Measurements from ENCODE around the gene RPS3. TPM values are rescaled to one million over a fixed set of nuclear protein-coding genes. Genes with fewer than 3 reads are reported as not detected.

The RPS3 gene
- total and polyA plus RNA-seq, 2 of the 13 experiments (the other 11 are each of a cell fraction or from before 2014, with no cell fraction given), result 2,143 to 3,616 TPM

GRCh38 chr11:75420224-75421034 lies 21.1 kb downstream of the RPS3 start:
- Histone ChIP-seq H3K9me3 (ENCODE audit: low read length) (no peaks in the 10 kb centered on the region), H3K79me2 (ENCODE audit: insufficient read depth, low read length) (no peaks in the 10 kb centered on the region), H4K20me1 (ENCODE audit: insufficient read depth, low read length) (peaks cover 10% of the 10 kb centered on the region), H3K36me3 (replicated peaks in 1 of 2; ENCODE audit: control insufficient read depth in 1 of 2, insufficient read depth in 2 of 2, low read length in 2 of 2) (no peaks in the 10 kb centered on the region), H3K4me2 (ENCODE audit: low read depth, low read length) (no peak overlapping the region), H3K4me1 (ENCODE audit: insufficient read depth, low read length) (peaks cover 38% of the 10 kb centered on the region), H3K27ac (ENCODE audit: extremely low read length, insufficient read depth, low read length) (no peak overlapping the region), H3K27me3 (ENCODE audit: control insufficient read depth in 1 of 2, insufficient read depth in 2 of 2, low read length in 2 of 2) (no peaks in the 10 kb centered on the region), H2AFZ (ENCODE audit: low read length) (no peak overlapping the region), H3K9ac (ENCODE audit: insufficient read depth, low read depth, low read length) (no peak overlapping the region), H3K4me3 (replicated peaks in 1 of 3; ENCODE audit: insufficient read depth in 1 of 3, low read depth in 2 of 3, low read length in 3 of 3) (no peak overlapping the region)
- BruUV-seq (replicated peaks), result no TSS peak
- CTCF ChIA-PET (ENCODE audit: low intra/inter-chr PET ratio, low total read pairs), result no interaction called here
- in situ Hi-C loops (cut with HindIII; ENCODE audit: extremely low pct_ligation_motif_present, low pct_unique_long_range_greater_than_20kb) (no loop called here), intact Hi-C loops (cut with micrococcal nuclease; ENCODE audit: unreplicated experiment) (no loop called here)
- no peak for DNase-seq (ENCODE audit: low spot score)
- POLR2A ChIA-PET, result no interaction called here
- WGBS (ENCODE audit: low lambda C conversion rate), result 91% methylated on average over 13 of the region's 14 CpGs
- FAIRE-seq, result no peak
- TF ChIP-seq SYNCRIP (IDR thresholded peaks at IDR 0.05; ENCODE audit: insufficient read depth, low read depth, low read length) (no peak), MIER2 (CRISPR knock-in tag; IDR thresholded peaks at IDR 0.05) (no peak), RXRB (CRISPR knock-in tag; IDR thresholded peaks at IDR 0.05; ENCODE audit: borderline replicate concordance) (no peak), ELK4 (CRISPR knock-in tag; IDR thresholded peaks at IDR 0.05; ENCODE audit: borderline replicate concordance) (no peak), DR1 (CRISPR knock-in tag; IDR thresholded peaks at IDR 0.05) (no peak), SNRNP70 (IDR thresholded peaks at IDR 0.05; ENCODE audit: low read depth, low read length) (no peak), ZNF543 (CRISPR knock-in tag; IDR thresholded peaks at IDR 0.05) (no peak), ELF3 (CRISPR knock-in tag; IDR thresholded peaks at IDR 0.05) (no peak), RAD21 (CRISPR knock-in tag; IDR thresholded peaks at IDR 0.05) (no peak), CEBPB (IDR thresholded peaks at IDR 0.05; ENCODE audit: borderline replicate concordance, low read depth, low read length) (no peak), ZBTB8A (CRISPR knock-in tag; IDR thresholded peaks at IDR 0.05; ENCODE audit: borderline replicate concordance, low read depth) (no peak), ZNF362 (CRISPR knock-in tag; IDR thresholded peaks at IDR 0.05; ENCODE audit: borderline replicate concordance) (no peak), NRL (CRISPR knock-in tag; IDR thresholded peaks at IDR 0.05; ENCODE audit: borderline replicate concordance) (no peak), EP300 (IDR thresholded peaks at IDR 0.05; ENCODE audit: low read depth in 2 of 2, low read length in 2 of 2) (no peak), EP300 (CRISPR knock-in tag; IDR thresholded peaks at IDR 0.05; ENCODE audit: borderline replicate concordance) (no peak), GPN1 (CRISPR knock-in tag; IDR thresholded peaks at IDR 0.05; ENCODE audit: borderline replicate concordance) (no peak), ZNF788 (CRISPR knock-in tag; IDR thresholded peaks at IDR 0.05; ENCODE audit: borderline replicate concordance) (no peak), BRCA1 (CRISPR knock-in tag; IDR thresholded peaks at IDR 0.05) (no peak), GABPA (IDR thresholded peaks at IDR 0.05; ENCODE audit: low read depth, low read length) (no peak), GABPA (CRISPR knock-in tag; IDR thresholded peaks at IDR 0.05; ENCODE audit: low read depth) (no peak), SMAD9 (CRISPR knock-in tag; IDR thresholded peaks at IDR 0.05) (no peak), KDM1A (CRISPR knock-in tag; IDR thresholded peaks at IDR 0.05) (no peak)
- no peak for ATAC-seq

Data from HepG2 (cell line).